Brain pericyte (primary cell): Measurements from ENCODE around the gene VAC14.
A peak's percentile ranks its signal among the peaks of the same experiment; 100 is the strongest.

Source experiments
- DNase-seq: peaks from one replicate; pipeline ENCODE4 v3.0.0-alpha.2; 2012; ENCODE audit warnings: low read depth, low spot score

Gene VAC14

GRCh38 chr16:70692873-70693671 is 107.9 kb downstream of the VAC14 start:
- DNase-seq = no peak

GRCh38 chr16:70692130-70692872 is 108.7 kb downstream of the VAC14 start:
- no peak for DNase-seq

- peak; percentile 55 for DNase-seq
Measured at GRCh38 chr16:70691223-70692129, 109.5 kb downstream of the VAC14 start.

GRCh38 chr16:70689970-70690891 is 110.7 kb downstream of the VAC14 start:
- no peak for DNase-seq

GRCh38 chr16:70689035-70689969 is 111.7 kb downstream of the VAC14 start:
- DNase-seq = no peak

- DNase-seq = no peak
Measured at GRCh38 chr16:70688246-70688742, 112.7 kb downstream of the VAC14 start.

GRCh38 chr16:70687671-70688245 is 113.2 kb downstream of the VAC14 start:
- DNase-seq = no peak

- no peak for DNase-seq
Measured at GRCh38 chr16:70687102-70687511, 113.9 kb downstream of the VAC14 start.

- no peak for DNase-seq
Measured at GRCh38 chr16:70686376-70687101, 114.4 kb downstream of the VAC14 start.

- peak; percentile 81 for DNase-seq
Measured at GRCh38 chr16:70685938-70686375, 115.0 kb downstream of the VAC14 start, which contains the start of gene MTSS2. MTSS2 (minus strand) TSS chr16:70686053; CDS start chr16:70685791, 262 bp downstream.

- no peak for DNase-seq
Measured at GRCh38 chr16:70685061-70685937, 115.7 kb downstream of the VAC14 start.

GRCh38 chr16:70684146-70685060 is 116.6 kb downstream of the VAC14 start:
- no peak for DNase-seq

GRCh38 chr16:70683146-70683944 is 117.6 kb downstream of the VAC14 start:
- DNase-seq = no peak

- no peak for DNase-seq
Measured at GRCh38 chr16:70682239-70683145, 118.5 kb downstream of the VAC14 start.
